ENCODE measurements around the gene MYADML2.
"Not testable (repeated sequence)": the region's sequence is repeated elsewhere in the genome, so short reads cannot be mapped to it uniquely, and the experiment has no call there.

Gene MYADML2

DNA sequence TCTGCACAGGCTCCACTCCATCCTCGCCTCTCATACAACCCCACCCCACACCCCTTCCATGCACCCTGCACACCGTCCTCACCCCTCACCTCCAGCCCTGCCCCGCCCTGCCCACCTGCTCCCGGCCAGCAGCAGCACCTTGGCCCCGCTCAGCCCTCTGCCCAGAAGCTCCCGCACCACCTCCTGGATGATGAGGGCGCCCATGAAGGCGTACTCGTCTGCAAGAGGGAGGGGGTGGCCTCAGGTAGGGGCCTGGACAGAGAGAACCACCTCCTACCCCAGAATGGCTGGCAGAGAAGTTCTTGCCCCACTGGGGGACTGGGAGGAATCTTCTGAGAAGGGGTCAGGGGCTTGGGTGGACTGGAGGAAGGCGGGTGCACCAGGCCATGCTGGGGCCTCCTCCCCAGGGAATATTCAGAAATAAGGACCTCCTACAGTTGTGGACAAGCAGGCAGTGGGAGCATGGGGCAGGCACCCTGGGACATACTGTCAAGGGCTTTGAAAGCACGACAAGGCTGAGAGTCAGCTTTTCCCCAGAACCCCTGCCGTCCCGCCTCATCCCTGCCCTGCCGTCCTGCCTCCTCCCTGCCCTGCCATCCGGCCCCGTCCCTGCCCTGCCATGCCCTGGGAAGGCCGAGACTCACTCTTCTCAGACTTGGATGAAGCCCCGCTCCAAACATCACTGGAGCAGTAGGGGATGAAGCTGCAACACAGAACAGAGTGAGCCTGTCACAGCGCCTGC is 10.8 kb upstream of the MYADML2 start:
- no peak for DNase-seq

DNA sequence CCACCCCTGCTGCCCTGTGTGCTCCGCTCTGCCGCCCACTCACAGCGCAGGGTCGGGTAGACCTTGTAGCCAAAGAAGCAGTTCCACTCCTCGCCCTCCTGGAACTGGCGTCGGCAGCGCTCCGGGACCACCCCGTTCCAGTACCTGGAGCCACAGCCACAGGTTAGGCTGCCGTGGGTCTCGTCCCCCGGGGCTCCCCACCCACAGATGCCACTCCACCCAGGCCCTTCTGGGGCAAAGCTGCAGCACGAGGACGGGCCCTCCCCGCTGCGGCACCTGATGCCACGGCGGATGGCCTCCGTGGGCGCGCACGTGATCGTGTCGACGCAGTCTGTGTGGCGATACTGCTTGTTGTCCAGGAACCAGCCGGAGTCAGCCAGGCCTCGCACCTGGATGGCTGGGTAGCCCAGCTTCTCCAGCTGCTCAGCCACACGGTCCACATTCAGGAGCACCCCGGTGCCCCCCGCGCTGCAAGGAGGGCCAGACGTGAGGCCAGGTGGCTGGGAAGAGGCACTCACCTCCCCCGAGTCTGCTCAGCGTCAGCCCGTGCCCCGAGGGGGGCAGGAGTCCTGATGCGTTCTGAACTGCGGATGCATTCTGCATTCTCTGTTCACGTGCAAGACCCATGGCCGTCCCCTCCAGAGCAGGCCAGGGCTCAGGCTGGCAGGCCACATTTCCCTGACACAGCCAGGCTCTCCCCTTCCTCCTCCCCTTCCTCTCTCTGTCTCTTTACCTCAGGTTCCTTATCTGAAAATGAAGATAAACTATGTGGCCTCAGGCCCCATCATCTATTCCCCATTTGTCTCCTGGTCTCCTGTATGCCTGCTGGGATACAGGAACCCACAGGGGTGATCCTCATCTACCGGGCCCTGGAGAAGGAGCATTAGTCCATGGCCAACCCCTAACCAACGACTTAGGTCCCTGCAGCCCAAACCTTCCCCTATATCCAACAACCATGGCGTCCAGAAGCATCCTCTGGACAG is 9.9 kb upstream of the MYADML2 start:
- no peak for DNase-seq

DNA sequence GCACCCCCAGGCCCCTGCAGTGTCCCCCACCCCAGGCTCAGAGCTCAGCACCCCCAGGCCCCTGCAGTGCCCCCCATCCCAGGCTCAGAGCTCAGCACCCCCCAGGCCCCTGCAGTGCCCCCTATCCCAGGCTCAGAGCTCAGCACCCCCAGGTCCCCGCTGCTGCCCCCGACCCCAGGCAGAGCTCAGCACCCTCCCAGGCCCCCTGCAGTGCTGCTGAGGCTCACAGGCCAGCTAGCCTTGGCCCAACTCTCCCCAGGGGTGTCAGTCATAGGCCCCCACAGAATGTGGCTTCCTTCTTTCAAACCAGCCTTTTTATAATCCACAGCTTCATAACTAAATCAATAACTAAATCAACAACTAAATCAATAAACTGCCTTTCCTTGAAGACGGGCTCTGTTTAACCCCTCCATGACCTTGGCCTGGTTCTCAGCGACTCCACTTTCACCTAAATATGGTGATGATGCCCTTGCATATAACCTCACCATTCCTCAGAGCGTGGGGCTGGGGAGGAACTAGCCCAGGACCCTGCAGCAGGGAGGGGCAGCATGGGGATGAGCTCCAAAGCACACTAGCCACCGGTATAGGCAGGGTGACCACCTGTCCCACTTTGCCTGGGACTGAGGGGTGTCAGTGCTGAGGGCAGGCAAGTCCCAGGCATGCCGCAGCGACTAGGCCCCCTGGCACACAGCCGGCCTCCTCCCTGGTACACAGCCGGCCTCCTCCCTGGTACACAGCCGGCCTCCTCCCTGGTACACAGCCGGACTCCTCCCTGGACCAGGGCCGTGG is 8.9 kb upstream of the MYADML2 start:
- no peak for DNase-seq

DNA sequence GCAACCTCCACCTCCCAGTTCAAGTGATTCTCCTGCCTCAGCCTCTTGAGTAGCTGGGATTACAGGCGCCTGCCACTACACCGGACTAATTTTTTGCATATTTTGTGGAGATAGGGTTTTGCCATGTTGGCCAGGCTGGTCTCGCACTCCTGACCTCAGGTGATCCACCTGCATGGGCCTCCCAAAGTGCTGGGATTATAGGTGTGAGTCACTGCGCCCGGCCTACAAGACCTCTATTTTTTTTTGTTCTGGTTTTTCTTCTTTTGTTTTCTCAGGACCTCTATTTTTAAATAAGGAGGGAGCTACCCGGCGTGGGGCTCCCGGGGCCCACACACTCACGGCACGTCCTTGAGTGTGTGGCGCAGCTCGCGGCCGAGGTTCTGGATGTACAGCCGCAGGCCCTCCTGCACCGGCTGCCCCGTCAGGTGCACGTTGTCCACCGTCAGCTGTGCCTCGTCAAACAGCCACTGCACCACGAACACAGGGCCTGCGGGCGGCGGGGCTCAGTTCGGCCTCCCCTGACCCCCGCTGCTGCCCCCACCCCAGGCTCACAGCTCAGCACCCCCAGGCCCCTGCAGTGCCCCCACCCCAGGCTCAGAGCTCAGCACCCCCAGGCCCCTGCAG is 8.1 kb upstream of the MYADML2 start:
- DNase-seq = no peak

DNA sequence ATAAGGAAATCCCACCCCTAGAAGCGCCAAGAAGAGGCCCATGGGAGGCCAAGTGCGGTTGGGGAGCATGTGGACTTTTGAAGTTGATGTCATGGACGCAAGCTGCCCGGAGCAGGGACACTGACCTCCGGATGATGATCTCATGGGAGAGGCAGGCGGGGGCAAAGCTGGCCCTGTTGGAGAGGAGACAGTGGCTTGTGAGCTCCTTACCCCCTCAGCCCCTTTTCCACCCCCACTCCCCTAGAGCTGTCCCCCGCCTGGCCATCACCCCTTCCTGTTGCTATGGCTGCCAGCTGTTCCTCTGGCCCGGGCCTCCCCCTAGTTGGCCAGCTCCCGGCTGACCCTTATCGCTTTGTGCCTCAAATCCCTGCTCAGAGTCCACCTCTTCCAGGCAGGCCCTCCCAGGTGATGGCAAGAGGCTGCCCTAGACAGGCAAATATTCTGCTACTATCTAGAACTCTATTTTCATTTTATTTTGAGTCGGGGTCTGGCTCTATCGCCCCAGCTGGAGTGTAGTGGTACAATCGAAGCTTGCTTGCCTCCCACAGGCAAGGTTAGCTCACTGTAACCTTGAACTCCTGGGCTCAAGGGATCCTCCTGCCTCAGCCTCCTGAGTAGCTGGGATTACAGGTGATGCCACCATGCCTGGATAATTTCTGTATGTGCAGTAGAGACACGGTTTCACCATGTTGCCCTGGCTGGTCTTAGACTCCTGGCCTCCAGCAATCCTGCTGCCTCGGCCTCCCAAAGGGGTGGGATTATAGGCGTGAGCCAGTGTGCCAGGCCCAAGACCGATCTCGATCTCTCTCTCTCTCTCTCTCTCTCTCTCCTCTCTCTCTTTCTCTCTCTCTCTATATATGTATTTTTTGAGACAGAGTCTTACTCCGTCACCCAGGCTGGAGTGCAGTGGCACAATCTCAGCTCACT is 7.4 kb upstream of the MYADML2 start:
- DNase-seq = no peak

DNA sequence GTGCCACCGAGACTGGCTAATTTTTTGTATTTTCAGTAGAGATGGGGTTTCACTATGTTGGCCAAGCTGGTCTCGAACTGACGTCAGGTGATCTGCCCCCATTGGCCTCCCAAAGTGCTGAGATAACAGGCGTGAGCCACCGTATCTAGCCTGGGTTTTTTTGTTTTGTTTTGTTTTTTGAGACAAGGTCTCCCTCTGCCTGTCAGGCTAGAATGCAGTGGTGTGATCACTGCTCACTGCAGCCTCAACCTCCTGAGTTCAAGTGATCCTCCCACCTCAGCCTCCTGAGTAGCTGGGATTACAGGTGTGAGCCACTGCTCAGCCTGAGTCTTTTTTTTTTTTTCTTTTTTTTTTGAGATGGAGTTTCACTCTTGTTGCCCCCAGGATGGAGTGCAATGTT is 6.4 kb upstream of the MYADML2 start:
- not testable (repeated sequence) for DNase-seq

DNA sequence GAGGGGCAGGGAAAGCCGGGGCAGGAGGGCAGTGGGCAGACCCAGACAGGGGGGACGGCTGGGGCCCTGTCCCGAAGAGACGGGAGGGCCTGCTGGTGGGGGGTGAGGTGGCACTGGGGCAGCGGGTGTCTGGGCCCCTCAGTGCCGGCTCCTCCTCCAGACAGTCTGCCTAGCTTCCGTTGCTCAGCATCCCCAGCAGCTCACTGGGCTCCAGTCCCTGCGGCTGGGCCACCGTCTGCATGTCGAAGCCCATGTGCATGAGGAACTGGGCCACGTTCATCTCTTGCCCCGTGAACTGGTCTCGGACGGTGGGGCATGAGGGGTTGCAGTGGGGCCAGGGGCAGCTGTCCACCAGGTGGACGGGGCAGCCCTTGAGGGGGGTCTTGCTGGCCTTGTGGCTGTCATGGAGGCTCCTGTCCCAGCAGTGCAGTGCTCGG is 5.8 kb upstream of the MYADML2 start:
- no peak for DNase-seq

DNA sequence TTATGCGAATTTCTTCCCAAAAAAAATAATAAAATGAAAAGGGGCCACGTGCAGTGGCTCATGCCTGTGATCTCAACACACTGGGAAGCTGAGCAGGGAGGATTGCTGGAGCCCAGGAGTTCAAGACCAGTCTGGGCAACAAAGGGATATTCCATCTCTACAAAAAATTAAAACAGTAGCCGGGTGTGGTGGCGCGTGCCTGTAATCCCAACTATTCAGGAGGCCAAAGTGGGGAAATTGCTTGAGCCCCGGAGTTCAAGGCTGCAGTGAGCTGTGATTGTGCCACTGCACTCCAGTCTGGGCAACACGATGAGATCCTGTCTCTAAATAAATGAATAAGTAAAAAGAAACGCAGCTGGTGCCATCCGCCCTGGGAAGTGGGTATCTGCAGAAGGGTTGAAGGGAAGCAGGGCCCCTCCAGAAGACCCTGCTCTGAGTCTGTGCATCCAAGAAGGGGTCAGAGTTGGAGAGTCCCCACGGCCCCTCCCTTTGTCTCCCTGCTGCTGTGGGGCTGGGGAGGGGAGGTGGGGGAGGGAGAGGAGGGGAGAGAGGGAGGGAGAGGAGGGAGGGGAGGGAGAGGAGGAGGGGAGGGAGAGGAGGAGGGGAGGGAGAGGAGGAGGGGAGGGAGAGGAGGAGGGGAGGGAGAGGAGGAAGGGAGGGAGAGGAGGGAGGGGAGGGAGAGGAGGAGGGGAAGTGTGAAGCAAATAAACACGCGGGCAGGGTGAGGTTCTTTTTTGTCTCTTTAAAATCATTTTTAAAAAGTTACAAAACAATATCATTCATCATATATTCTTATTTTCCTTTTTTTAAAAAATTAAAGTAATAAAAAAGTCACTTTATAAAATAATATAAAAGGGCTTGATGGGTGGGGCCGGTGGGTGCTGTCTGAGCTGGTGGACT is 5.0 kb upstream of the MYADML2 start:
- DNase-seq = no peak

DNA sequence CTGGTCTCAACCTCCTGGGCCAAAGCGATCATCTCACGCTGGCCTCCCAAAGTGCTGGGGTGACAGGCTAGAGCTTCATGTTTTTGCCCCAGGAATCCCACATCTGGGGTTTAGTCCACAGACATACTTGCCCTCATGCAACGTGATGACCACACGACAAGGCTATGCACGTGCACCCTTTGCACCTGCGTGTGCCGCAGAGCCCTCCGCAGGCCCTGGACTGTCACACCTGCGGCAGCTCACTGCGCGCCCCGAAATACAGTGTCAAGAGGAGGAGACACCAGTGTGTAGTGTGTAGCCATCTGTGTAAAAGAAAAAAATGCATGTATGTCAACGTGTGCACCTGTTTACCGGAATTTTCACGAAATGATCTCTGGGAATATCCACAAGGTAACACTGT is 3.5 kb upstream of the MYADML2 start:
- DNase-seq = no peak

DNA sequence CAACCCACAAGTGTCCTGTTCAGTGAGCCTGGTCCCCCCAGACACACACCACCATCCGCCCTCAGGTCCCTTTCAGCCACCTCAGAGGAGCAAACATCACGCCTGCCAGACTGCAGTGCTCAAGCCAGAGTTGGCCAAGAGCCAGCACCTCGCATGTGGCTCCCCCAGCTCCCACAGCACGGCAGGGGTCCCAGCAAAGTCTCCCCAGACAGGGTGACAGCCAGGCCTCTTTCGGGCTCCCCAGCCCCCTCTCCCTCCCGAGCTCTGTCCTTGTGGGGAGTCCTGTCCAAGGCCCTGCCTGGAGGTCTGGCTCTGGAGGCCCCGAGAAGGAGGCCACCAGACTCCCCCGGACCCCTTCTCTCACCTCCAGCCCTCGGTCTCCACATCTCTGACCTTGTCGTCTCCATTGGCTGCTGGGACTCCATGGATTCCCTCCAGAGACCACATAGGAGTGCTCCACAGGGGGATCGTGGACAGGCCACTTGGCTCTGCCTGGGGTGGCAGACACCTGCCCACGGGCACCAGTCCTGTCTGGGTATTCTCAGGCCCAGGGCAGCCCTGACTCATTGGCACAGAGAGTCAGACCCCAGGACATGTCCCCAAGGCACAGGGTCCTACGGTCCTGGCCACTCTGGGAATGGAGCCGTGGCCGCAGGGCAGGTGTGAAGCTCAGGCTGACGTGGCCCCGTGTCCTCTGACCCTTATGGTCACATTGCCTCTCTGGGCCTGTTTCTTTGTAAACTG is 1.8 kb upstream of the MYADML2 start:
- DNase-seq = no peak

DNA sequence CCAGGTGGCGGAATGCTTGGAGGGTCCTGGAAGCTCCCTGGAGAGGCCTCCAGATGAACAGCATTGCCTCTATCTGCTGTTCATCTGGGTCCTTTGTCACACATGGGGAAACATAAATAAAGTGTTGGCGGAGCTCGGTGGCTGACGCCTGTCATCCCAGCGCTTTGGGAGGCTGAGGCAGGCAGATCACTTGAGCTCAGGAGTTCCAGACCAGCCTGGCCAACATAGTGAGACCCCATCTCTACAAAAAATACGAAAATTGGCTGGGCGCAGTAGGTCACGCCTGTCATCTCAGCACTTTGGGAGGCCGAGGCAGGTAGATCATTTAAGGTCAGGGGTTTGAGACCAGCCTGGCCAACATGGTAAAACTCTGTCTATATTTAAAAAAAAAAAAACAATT is 2.2 kb downstream of the MYADML2 start:
- DNase-seq = no peak

DNA sequence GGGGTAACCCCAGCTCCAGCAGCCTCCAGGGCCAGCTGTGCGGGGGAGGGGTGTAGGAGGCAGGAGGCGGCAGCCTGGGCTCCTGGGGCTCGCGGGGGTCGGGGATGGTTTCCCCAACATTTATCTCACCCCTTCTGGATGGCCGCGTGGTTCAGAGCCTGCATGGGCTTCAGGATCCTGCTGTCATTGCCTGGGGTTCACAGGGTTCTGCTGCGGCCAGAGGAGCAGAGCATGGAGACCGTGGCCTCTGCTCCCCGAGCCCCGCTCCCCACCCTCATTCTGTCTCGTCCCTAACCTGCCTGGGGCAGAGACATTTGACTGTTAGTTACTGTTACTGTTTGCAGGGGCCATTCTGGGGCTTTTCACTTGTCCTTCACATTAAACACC is 4.9 kb downstream of the MYADML2 start:
- DNase-seq = no peak

DNA sequence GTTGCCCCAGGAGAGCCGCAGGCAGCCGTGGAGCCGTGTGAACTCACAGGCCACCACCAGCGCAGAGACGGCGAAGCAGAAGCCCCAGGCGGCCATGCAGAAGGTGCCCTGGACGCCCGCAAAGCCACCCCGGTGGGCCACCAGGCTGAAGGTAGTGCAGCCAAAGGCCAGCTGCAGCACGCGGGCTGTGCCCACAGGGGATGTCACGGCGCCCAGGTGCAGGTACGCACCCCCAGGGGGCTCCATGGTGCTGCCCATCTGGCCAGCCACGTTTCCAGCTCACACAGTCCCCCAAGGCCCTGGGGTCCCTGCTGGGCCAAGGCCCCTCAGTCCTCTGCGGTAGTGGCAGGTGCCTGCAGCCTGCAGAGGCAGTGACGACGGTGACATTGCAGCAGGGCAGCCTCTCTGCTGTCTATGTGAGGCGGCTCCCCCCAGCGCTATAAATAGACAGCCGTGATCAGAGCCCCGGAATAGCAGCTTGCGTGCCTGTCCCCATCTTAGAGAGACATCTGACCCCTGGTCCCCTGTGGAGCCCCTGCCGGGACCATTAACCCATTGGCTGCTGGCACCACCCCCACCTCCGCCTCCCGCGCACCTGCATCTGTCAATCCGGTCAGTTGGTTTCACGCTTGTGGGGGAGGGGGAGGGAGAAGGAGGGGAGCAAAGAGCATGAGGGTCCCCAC is 5.4 kb downstream of the MYADML2 start:
- DNase-seq = peak; percentile 35

DNA sequence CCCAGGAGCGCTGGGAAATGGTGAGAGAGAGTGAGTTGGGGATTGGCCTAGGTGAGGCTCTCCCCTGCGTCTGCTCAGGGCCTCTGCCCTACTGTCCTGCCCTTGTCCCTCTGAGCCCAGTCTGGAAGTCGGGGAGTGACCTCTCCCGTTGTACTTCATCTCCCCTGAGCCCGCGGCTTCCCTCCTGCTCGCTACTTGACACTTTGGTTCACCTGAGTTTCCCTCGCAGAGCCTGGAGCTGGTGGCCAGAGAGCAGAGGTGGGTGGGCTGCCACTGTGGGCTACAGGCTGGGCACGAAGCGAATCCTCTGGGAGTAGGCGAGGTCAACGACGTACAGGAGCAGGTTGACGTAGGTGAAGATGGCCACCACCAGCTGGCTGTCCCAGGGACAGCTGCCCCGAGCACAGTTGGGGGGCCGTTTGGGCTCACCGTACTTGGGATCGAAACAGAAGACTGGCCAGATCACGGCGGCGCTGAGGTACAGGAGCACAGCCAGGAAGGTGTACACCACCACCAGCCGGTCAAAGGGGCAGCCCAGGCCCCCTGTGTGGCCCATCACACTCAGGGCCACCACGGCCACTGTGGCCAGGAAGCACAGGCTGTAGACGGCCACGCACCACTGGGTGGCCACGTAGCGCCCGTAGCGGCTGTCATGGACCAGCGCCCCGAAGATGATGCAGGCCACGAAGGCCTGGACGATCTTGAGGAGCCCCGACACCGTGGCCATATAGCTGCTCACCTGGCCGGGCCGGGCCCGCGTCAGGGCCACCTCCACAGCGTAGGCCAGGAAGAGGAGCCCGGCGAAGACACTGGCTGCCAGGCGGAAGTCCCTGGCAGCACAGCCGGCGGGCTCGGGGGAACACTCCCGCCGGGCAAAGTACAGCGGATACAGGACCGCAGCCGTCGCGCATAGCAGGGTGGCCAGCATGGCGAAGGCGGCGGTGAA is 6.2 kb downstream of the MYADML2 start:
- DNase-seq = no peak

DNA sequence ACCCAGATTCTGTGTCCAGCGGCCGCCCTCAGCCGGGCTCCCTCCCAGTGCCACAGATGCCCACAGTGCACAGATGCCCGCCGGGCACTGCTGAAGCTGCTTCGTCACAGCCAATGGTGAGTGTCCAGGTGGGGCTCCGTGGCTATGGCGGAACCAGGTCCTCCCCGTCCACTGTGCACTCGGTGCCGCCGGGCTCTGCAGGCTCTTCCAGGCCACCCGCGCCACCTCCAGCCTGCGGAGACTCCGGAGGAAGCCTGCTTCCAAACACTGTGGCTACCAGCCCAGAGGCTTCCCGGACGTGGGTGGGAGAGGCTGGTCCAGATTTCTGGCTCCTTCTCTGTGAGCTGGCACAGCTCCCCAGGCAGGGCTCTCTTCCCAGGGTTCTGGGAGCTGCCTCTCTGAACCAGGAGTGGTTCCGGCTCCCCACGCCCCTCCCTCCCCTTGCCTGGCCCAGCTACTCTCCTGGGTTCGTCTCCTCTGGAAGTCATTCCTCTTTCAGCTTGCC is 7.1 kb downstream of the MYADML2 start:
- DNase-seq = no peak

DNA sequence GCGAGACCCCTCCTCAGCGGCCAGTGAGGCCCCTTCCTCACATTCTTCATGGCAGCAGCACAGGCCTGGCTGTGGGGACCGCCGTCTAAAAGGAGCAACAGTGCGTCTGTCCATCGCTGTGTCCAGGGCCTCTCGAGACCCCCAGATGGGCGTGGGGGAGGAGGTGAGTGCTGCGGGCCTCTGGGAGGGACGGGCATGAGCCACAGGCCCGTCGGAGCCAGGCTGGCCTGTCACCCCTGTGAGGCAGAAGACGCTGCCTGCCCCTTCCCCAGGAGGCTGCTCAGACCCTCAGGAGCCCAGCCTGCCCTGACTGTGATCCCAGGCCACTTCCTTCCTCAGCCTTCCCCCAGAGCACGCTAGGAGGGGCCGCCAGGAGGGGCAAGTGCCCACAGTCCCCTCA is 7.8 kb downstream of the MYADML2 start:
- DNase-seq = no peak

DNA sequence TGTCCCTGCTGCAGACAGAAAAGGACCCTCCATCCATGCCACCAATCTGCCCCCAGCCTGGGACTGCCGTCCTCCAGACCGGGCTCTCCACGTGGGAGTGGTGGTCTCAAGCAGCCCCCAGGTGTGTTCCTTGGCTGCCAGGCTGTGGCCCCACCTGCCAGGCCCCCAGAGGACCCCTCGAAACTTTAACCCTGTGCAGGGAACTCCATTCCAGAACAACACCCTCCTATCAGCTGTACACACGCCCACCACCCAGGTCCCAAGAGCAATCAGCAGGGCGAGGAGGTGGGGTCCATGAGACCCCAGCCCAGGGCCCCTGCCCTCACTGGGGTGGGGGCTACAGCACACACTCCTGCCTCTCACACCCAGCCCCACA is 11.3 kb downstream of the MYADML2 start:
- no peak for DNase-seq
